Measurements from ENCODE around the gene SELPLG.

The SELPLG gene

DNA sequence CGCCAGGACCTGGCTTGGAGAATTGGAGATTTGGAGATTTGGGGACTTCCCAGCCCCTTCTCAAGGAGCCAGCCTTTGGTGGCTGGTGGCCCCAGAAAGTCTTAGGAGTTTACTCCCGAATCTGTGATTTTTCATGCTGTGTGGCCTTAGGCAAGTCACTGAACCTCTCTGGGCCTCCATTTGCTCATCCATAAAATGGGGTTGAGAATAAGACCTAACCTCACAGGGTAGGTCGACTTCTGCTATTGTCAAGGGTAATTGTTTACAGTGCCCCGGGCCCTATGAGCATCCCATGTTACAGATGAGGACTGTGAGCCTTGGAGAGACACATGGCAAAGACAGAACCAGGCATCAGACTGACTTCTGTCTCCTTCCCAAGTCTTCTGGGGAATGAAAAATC, 19.7 kb downstream of the SELPLG start:
- TF ChIP-seq, protein P1, sequence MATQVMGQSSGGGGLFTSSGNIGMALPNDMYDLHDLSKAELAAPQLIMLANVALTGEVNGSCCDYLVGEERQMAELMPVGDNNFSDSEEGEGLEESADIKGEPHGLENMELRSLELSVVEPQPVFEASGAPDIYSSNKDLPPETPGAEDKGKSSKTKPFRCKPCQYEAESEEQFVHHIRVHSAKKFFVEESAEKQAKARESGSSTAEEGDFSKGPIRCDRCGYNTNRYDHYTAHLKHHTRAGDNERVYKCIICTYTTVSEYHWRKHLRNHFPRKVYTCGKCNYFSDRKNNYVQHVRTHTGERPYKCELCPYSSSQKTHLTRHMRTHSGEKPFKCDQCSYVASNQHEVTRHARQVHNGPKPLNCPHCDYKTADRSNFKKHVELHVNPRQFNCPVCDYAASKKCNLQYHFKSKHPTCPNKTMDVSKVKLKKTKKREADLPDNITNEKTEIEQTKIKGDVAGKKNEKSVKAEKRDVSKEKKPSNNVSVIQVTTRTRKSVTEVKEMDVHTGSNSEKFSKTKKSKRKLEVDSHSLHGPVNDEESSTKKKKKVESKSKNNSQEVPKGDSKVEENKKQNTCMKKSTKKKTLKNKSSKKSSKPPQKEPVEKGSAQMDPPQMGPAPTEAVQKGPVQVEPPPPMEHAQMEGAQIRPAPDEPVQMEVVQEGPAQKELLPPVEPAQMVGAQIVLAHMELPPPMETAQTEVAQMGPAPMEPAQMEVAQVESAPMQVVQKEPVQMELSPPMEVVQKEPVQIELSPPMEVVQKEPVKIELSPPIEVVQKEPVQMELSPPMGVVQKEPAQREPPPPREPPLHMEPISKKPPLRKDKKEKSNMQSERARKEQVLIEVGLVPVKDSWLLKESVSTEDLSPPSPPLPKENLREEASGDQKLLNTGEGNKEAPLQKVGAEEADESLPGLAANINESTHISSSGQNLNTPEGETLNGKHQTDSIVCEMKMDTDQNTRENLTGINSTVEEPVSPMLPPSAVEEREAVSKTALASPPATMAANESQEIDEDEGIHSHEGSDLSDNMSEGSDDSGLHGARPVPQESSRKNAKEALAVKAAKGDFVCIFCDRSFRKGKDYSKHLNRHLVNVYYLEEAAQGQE (IDR thresholded peaks at IDR 0.05; ENCODE audit: insufficient replicate concordance, low read depth): no peak
- TF ChIP-seq, protein P2, sequence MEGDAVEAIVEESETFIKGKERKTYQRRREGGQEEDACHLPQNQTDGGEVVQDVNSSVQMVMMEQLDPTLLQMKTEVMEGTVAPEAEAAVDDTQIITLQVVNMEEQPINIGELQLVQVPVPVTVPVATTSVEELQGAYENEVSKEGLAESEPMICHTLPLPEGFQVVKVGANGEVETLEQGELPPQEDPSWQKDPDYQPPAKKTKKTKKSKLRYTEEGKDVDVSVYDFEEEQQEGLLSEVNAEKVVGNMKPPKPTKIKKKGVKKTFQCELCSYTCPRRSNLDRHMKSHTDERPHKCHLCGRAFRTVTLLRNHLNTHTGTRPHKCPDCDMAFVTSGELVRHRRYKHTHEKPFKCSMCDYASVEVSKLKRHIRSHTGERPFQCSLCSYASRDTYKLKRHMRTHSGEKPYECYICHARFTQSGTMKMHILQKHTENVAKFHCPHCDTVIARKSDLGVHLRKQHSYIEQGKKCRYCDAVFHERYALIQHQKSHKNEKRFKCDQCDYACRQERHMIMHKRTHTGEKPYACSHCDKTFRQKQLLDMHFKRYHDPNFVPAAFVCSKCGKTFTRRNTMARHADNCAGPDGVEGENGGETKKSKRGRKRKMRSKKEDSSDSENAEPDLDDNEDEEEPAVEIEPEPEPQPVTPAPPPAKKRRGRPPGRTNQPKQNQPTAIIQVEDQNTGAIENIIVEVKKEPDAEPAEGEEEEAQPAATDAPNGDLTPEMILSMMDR (IDR thresholded peaks at IDR 0.05; ENCODE audit: insufficient read depth, low read length): no peak
- TF ChIP-seq SPI1 (IDR thresholded peaks at IDR 0.05; ENCODE audit: borderline replicate concordance, low read depth) (no peak), POLR2AphosphoS5 (IDR thresholded peaks at IDR 0.05; ENCODE audit: low read depth) (no peak), GABPA (IDR thresholded peaks at IDR 0.05; ENCODE audit: low read depth) (no peak)

DNA sequence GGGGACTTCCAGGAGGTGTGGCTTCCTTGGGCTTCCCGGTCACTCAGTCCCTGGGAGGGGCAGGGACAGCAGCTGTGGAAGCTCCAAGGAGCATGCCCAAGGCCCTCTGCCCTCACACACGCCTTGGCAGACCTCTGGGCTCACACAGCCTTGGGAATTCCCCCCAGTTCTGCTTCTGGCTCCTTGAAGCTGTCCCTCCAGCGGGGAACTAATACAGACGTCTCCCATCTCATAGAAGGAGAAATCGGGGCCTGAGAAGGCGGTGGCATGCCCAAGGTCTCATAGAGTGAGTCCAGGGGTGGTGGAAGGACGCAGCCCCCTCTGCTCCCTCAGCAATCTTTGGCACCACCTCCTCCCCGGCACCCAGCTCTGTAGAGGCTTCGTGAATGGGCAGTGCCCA, 20.1 kb downstream of the SELPLG start:
- TF ChIP-seq, protein P1 (IDR thresholded peaks at IDR 0.05; ENCODE audit: insufficient replicate concordance, low read depth): no peak
- no peak for TF ChIP-seq POLR2AphosphoS5 (IDR thresholded peaks at IDR 0.05; ENCODE audit: low read depth)
- TF ChIP-seq, protein P2 (IDR thresholded peaks at IDR 0.05; ENCODE audit: insufficient read depth, low read length): no peak
- TF ChIP-seq SPI1 (IDR thresholded peaks at IDR 0.05; ENCODE audit: borderline replicate concordance, low read depth): no peak
- no peak for TF ChIP-seq GABPA (IDR thresholded peaks at IDR 0.05; ENCODE audit: low read depth)
- no peak overlapping the region for H3K4me3 ChIP-seq (replicated peaks; ENCODE audit: insufficient read depth, low read length)
- no peak overlapping the region for H3K27ac ChIP-seq (replicated peaks)
- H3K27me3 ChIP-seq (ENCODE audit: insufficient read depth, poor library complexity, severe bottlenecking): no peaks in the 10 kb centered on the region
- DNase-seq (ENCODE audit: low read depth in 1 of 2, low spot score in 1 of 2): no peak

More for the DNA sequence above, 19.7 kb downstream of the SELPLG start:
- H3K27ac ChIP-seq (replicated peaks): no peak overlapping the region
- H3K27me3 ChIP-seq (ENCODE audit: insufficient read depth, poor library complexity, severe bottlenecking): no peaks in the 10 kb centered on the region
- no peak for DNase-seq (ENCODE audit: low read depth in 1 of 2, low spot score in 1 of 2)
- no peak overlapping the region for H3K4me3 ChIP-seq (replicated peaks; ENCODE audit: insufficient read depth, low read length)

DNA sequence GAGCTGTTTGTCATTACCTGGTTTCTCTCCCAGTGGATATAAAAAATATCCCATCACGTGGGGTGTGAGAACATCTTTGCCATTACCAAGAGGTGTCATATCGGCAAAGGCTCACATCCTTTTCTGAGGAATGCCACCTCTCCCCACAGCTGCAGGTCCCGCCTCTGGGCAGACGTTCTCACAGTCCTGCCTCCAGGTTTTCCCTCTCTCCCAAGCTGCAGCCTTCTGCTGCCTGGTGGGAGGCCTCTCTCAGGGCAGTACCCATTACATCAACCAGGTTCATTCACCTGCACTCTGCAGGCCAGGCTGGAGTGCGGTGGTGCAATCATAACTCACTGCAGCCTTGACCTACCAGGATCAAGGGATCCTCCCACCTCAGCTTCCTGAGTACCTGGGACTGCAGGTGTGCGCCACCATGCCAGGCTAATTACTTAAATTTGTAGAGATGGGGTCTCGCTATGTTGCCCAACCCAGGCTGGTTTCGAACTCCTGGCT, 20.9 kb downstream of the SELPLG start:
- DNase-seq (ENCODE audit: low read depth in 1 of 2, low spot score in 1 of 2): no peak
- Histone ChIP-seq H3K27me3 (ENCODE audit: insufficient read depth, poor library complexity, severe bottlenecking) (no peaks in the 10 kb centered on the region), H3K27ac (replicated peaks) (no peak overlapping the region), H3K4me3 (replicated peaks; ENCODE audit: insufficient read depth, low read length) (no peak overlapping the region)
- TF ChIP-seq, protein P1 (IDR thresholded peaks at IDR 0.05; ENCODE audit: insufficient replicate concordance, low read depth): no peak
- TF ChIP-seq SPI1 (IDR thresholded peaks at IDR 0.05; ENCODE audit: borderline replicate concordance, low read depth): no peak
- TF ChIP-seq POLR2AphosphoS5 (IDR thresholded peaks at IDR 0.05; ENCODE audit: low read depth): no peak
- TF ChIP-seq GABPA (IDR thresholded peaks at IDR 0.05; ENCODE audit: low read depth): no peak
- TF ChIP-seq, protein P2 (IDR thresholded peaks at IDR 0.05; ENCODE audit: insufficient read depth, low read length): no peak
